Panc1 (cell line): Measurements from ENCODE around the gene SPINDOC. TPM values are rescaled to one million over a fixed set of nuclear protein-coding genes. Genes with fewer than 3 reads are reported as not detected.

Source experiments
- ATAC-seq: fragments of 200-7000 bp; cut with Tn5 transposase; 2 replicates; pipeline ENCODE4 v1.9.1; 2020; ENCODE audit warnings: mild to moderate bottlenecking, moderate library complexity
- BruUV-seq: library from RNA; stranded (reverse); fragments of 400-500 nt; replicated peaks from 2 replicates; lab custom pipeline; 2021; lab: Mats Ljungman, UMichigan
- CTCF ChIA-PET: fragments of 300-600 bp; sonication (Branson Sonifier 250); formaldehyde crosslinking; loops from one replicate; lab custom pipeline; 2022; ENCODE audit warnings: antibody characterized with exemption; lab: Charles Lee
- POLR2A ChIA-PET: fragments of 300-600 bp; sonication (Branson Sonifier 250); formaldehyde crosslinking; loops from one replicate; lab custom pipeline; 2022; ENCODE audit warnings: antibody characterized with exemption; lab: Charles Lee
- DNase-seq: peaks from one replicate; pipeline ENCODE4 v3.0.0-alpha.2; 2010; ENCODE audit warnings: low read depth, low spot score
- H3K27ac ChIP-seq: 2 replicates; pipeline ENCODE4 v1.5.1; 2011; ENCODE audit warnings: mild to moderate bottlenecking, low read length, inconsistent platforms
- H3K27me3 ChIP-seq: fragments of 200-500 bp; sonication (Bioruptor generic); 2 replicates; pipeline ENCODE4 v1.6.0; 2014; ENCODE audit warnings: low read length, inconsistent platforms; ENCODE audit not compliant: control insufficient read depth, insufficient read depth
- H3K36me3 ChIP-seq: fragments of 200-500 bp; sonication (Bioruptor generic); 2 replicates; pipeline ENCODE4 v1.5.1; 2014; ENCODE audit warnings: inconsistent platforms, mild to moderate bottlenecking, low read length, moderate library complexity; ENCODE audit not compliant: control insufficient read depth, insufficient read depth
- H3K4me1 ChIP-seq: 2 replicates; pipeline ENCODE4 v1.5.1; 2011; ENCODE audit warnings: inconsistent platforms, mild to moderate bottlenecking, low read length, moderate library complexity; ENCODE audit not compliant: control insufficient read depth, insufficient read depth
- H3K4me3 ChIP-seq, 2 experiments: 2 replicates each; pipeline ENCODE4 v1.5.1; 2011 to 2012; ENCODE audit warnings: low read depth in 2 of 2, low read length in 2 of 2, mild to moderate bottlenecking in 2 of 2, inconsistent platforms in 1 of 2, moderate library complexity in 1 of 2
- H3K9me3 ChIP-seq: fragments of 200-500 bp; sonication (Bioruptor generic); 2 replicates; pipeline ENCODE4 v1.5.1; 2014; ENCODE audit warnings: low read depth, mild to moderate bottlenecking, inconsistent platforms, low read length, moderate library complexity; ENCODE audit not compliant: control insufficient read depth, insufficient read depth
- POLR2AphosphoS5 ChIP-seq: IDR thresholded peaks from 2 replicates; pipeline ENCODE4 v1.6.1; 2012; ENCODE audit warnings: mild to moderate bottlenecking, low read depth, low read length, moderate library complexity
- SIN3A ChIP-seq: IDR thresholded peaks from 2 replicates; pipeline ENCODE4 v1.6.1; 2012; ENCODE audit warnings: low read depth, mild to moderate bottlenecking, low read length, moderate library complexity, borderline replicate concordance; ENCODE audit not compliant: insufficient read depth
- TCF7L2 ChIP-seq: IDR thresholded peaks from 2 replicates; pipeline ENCODE4 v1.6.1; 2011; ENCODE audit warnings: mild to moderate bottlenecking, low read depth, low read length, inconsistent platforms
- in situ Hi-C: cut with HindIII; loops from 2 replicates; pipeline ENCODE4 v1.10.0; 2016; ENCODE audit warnings: low sequenced_read_pairs, low pct_unique_long_range_greater_than_20kb
- intact Hi-C: fragments of 100-400 bp; cut with micrococcal nuclease; formaldehyde crosslinking; loops from one replicate; pipeline ENCODE4 v1.10.0; 2022; ENCODE audit not compliant: unreplicated experiment
- total RNA-seq: library from RNA; stranded (reverse); gene quantifications from one replicate; pipeline ENCODE4 v1.2.1, GENCODE V29; 2021; ENCODE audit not compliant: unreplicated experiment
- TF ChIP-seq, protein P1 (sequence below): fragments of 450-650 bp; IDR thresholded peaks from 2 replicates; pipeline ENCODE4 v1.5.1; 2017; ENCODE audit warnings: mild to moderate bottlenecking
- TF ChIP-seq, protein P2 (sequence below), 2 experiments: IDR thresholded peaks; 2 replicates each; pipeline ENCODE4 v1.6.1; 2011 to 2012; ENCODE audit warnings: low read depth in 2 of 2, control low read depth in 1 of 2, low read length in 1 of 2, mild to moderate bottlenecking in 1 of 2, moderate library complexity in 1 of 2; ENCODE audit not compliant: insufficient read depth in 1 of 2

Gene SPINDOC
- total RNA-seq, 1 experiment from 2014 or later = 59.1 TPM

DNA sequence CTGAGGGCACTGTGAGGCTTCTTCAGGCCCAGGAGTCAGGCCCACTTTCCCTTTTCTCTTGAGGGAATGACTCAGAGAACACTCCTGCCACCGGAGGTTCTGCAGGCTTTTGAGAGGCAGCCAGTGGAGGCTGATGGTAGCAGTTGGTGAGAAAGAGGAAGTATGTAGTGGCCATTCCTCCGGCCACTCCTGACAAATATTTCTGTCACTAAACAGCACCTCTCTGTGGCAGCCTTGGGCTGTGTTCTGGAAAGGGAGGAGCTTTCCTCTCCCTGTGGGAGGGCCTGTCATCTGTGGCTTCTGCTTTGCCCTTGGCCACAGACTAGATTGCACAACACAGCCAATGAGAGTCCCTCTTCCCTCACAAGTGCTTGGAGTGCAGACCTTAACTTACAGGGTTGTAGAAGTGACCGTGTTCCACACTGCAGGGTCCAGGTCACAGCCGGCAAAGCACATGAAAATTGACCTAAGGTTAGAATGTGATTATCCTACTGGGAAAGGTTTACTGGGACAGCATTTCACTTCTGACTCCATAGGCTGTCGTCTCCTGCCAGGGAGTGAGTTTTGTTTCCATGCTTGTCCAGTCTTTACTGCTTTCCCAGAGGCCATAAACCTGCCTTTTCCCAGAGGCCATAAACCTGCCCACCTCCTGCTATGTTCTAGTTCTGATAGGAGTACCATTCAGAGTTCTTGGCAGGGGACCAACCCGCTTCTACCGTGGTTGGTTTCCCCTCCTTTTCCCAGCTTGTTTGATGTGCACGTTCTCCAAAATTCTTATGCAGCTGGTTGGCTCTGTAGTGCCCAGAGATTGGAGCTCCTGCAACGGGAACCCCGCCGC, 58.9 kb downstream of the SPINDOC start:
- DNase-seq (peak; percentile 17), ATAC-seq (peak; percentile 88)
- Histone ChIP-seq H3K4me3 (no peak overlapping the region), H3K27me3 (no peaks in the 10 kb centered on the region), H3K4me1 (peaks cover 32% of the 10 kb centered on the region), H3K9me3 (no peaks in the 10 kb centered on the region), H3K27ac (no peak overlapping the region), H3K36me3 (no peaks in the 10 kb centered on the region)
- TF ChIP-seq, protein P1, sequence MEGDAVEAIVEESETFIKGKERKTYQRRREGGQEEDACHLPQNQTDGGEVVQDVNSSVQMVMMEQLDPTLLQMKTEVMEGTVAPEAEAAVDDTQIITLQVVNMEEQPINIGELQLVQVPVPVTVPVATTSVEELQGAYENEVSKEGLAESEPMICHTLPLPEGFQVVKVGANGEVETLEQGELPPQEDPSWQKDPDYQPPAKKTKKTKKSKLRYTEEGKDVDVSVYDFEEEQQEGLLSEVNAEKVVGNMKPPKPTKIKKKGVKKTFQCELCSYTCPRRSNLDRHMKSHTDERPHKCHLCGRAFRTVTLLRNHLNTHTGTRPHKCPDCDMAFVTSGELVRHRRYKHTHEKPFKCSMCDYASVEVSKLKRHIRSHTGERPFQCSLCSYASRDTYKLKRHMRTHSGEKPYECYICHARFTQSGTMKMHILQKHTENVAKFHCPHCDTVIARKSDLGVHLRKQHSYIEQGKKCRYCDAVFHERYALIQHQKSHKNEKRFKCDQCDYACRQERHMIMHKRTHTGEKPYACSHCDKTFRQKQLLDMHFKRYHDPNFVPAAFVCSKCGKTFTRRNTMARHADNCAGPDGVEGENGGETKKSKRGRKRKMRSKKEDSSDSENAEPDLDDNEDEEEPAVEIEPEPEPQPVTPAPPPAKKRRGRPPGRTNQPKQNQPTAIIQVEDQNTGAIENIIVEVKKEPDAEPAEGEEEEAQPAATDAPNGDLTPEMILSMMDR = no peak
- TF ChIP-seq TCF7L2 (no peak), SIN3A (no peak), POLR2AphosphoS5 (no peak)
- TF ChIP-seq, protein P2, sequence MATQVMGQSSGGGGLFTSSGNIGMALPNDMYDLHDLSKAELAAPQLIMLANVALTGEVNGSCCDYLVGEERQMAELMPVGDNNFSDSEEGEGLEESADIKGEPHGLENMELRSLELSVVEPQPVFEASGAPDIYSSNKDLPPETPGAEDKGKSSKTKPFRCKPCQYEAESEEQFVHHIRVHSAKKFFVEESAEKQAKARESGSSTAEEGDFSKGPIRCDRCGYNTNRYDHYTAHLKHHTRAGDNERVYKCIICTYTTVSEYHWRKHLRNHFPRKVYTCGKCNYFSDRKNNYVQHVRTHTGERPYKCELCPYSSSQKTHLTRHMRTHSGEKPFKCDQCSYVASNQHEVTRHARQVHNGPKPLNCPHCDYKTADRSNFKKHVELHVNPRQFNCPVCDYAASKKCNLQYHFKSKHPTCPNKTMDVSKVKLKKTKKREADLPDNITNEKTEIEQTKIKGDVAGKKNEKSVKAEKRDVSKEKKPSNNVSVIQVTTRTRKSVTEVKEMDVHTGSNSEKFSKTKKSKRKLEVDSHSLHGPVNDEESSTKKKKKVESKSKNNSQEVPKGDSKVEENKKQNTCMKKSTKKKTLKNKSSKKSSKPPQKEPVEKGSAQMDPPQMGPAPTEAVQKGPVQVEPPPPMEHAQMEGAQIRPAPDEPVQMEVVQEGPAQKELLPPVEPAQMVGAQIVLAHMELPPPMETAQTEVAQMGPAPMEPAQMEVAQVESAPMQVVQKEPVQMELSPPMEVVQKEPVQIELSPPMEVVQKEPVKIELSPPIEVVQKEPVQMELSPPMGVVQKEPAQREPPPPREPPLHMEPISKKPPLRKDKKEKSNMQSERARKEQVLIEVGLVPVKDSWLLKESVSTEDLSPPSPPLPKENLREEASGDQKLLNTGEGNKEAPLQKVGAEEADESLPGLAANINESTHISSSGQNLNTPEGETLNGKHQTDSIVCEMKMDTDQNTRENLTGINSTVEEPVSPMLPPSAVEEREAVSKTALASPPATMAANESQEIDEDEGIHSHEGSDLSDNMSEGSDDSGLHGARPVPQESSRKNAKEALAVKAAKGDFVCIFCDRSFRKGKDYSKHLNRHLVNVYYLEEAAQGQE (IDR thresholded peaks at IDR 0.05; ENCODE audit: insufficient read depth in 1 of 2, low read depth in 2 of 2, low read length in 1 of 2) = no peak
- intact Hi-C loops (no loop called here), in situ Hi-C loops (no loop called here)
- ChIA-PET POLR2A (no interaction called here), CTCF (no interaction called here)
- BruUV-seq = no TSS peak

DNA sequence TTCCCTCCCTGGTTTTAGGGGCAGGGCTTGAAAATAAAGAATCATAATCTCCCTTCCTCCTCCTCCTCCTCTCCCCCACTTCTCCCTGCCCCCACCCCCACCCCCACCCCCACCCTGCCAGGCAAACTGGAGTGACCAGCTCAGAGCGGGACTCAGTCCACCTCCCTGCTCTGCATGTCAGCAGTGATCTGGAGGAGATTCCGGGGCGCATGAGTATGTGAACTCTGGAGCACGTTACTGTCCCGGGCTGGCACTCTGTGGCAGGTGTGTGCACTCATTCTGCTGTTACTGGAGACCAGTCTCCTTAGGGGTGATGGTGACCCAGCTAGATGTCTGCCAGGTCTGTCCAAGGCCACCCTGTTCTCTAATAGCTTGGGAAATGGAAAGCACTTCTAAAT, 59.5 kb downstream of the SPINDOC start:
- no peak for DNase-seq
- peaks cover 32% of the 10 kb centered on the region for H3K4me1 ChIP-seq
- POLR2A ChIA-PET = no interaction called here
- intact Hi-C loops (no loop called here), in situ Hi-C loops (no loop called here)
- no peaks in the 10 kb centered on the region for H3K27me3 ChIP-seq
- ATAC-seq = no peak
- no peaks in the 10 kb centered on the region for H3K36me3 ChIP-seq
- H3K27ac ChIP-seq = no peak overlapping the region
- CTCF ChIA-PET = no interaction called here
- H3K4me3 ChIP-seq = no peak overlapping the region
- H3K9me3 ChIP-seq = no peaks in the 10 kb centered on the region
- BruUV-seq = no TSS peak
- TF ChIP-seq TCF7L2 (no peak), SIN3A (no peak), POLR2AphosphoS5 (no peak)
- TF ChIP-seq, protein P2 (IDR thresholded peaks at IDR 0.05; ENCODE audit: insufficient read depth in 1 of 2, low read depth in 2 of 2, low read length in 1 of 2) = no peak
- TF ChIP-seq, protein P1 = no peak
